Ascending aorta (tissue), 2 donors: ENCODE measurements around the gene TTC21A. TPM values are rescaled to one million over a fixed set of nuclear protein-coding genes. Genes with fewer than 3 reads are reported as not detected.

Experiments used
- DNase-seq, 2 donors: peaks; one replicate each; pipeline ENCODE4 v3.0.0-alpha.2; 2019; ENCODE audit warnings: low spot score in 2 of 2
- H3K27ac ChIP-seq, 2 donors: fragments of 200-600 bp; sonication (generic); one replicate each; pipeline ENCODE4 v1.5.1; 2016 to 2017; ENCODE audit warnings: mild to moderate bottlenecking in 1 of 2
- H3K27me3 ChIP-seq: fragments of 200-600 bp; sonication (generic); one replicate; pipeline ENCODE4 v1.5.1; 2017
- H3K36me3 ChIP-seq, 2 donors: fragments of 200-600 bp; sonication (generic); one replicate each; pipeline ENCODE4 v1.5.1; 2016
- H3K4me1 ChIP-seq, 2 donors: fragments of 200-600 bp; sonication (generic); one replicate each; pipeline ENCODE4 v1.5.1; 2016 to 2017; ENCODE audit warnings: mild to moderate bottlenecking in 1 of 2
- H3K4me3 ChIP-seq, 2 donors: fragments of 200-600 bp; sonication (generic); one replicate each; pipeline ENCODE4 v1.5.1; 2016 to 2017; ENCODE audit warnings: mild to moderate bottlenecking in 1 of 2
- H3K9me3 ChIP-seq, 2 donors: fragments of 200-600 bp; sonication (generic); one replicate each; pipeline ENCODE4 v1.5.1; 2016
- intact Hi-C: fragments of 100-400 bp; cut with DNase I; formaldehyde crosslinking; loops from one replicate; pipeline ENCODE4 v1.15.1; 2023
- total RNA-seq: library from RNA; depleted of rRNA; stranded (reverse); fragments of >200 nt; gene quantifications from one replicate; pipeline ENCODE4 v1.1.0, GENCODE V29; 2016
- TF ChIP-seq, protein P1 (sequence below), 3 experiments: fragments of 200-600 bp in 2 of 3; fragments of 450-650 bp in 1 of 3; sonication (generic) in 2 of 3; IDR thresholded peaks; one replicate each; pipeline ENCODE4 v1.5.1; 2016 to 2019; ENCODE audit warnings: antibody characterized with exemption in 3 of 3, mild to moderate bottlenecking in 1 of 3, moderate library complexity in 1 of 3

The TTC21A gene
- total RNA-seq, 1 donor from 2014 or later, result 0.43 TPM

GRCh38 chr3:39127269-39127907 is 19.9 kb downstream of the TTC21A start:
- TF ChIP-seq, protein P1, sequence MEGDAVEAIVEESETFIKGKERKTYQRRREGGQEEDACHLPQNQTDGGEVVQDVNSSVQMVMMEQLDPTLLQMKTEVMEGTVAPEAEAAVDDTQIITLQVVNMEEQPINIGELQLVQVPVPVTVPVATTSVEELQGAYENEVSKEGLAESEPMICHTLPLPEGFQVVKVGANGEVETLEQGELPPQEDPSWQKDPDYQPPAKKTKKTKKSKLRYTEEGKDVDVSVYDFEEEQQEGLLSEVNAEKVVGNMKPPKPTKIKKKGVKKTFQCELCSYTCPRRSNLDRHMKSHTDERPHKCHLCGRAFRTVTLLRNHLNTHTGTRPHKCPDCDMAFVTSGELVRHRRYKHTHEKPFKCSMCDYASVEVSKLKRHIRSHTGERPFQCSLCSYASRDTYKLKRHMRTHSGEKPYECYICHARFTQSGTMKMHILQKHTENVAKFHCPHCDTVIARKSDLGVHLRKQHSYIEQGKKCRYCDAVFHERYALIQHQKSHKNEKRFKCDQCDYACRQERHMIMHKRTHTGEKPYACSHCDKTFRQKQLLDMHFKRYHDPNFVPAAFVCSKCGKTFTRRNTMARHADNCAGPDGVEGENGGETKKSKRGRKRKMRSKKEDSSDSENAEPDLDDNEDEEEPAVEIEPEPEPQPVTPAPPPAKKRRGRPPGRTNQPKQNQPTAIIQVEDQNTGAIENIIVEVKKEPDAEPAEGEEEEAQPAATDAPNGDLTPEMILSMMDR (IDR thresholded peaks at IDR 0.05), result no peak
- Histone ChIP-seq H3K4me1 (peaks cover 0 to 8% of the 10 kb centered on the region in 2 donors), H3K27ac (no peak overlapping the region), H3K36me3 (no peaks in the 10 kb centered on the region), H3K27me3 (no peaks in the 10 kb centered on the region), H3K4me3 (no peak overlapping the region), H3K9me3 (no peaks in the 10 kb centered on the region)
- intact Hi-C loops, result no loop called here
- DNase-seq, result no peak

DNA sequence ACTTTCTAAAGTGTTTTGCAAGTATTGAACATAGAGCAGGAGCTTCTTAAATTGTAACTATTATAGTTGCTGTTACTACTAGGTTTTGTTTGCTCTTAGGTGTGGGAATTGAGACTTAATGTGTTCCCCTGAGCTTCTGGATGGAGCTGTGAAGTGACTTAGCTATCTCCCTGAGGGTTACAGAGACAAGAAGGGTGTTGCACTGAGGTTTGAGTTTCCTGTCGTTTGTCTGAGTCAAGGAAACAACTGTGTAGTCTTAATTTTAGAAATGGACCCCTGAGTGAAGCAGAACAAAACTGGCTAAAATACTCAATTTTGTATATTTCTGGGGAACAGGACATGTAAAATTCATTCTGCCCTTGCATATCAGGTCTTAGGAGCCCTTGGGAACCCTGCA is 20.4 kb downstream of the TTC21A start:
- H3K36me3 ChIP-seq, result no peaks in the 10 kb centered on the region
- TF ChIP-seq, protein P1 (IDR thresholded peaks at IDR 0.05), result no peak
- no peak overlapping the region for H3K27ac ChIP-seq
- no peak for DNase-seq
- no peak overlapping the region for H3K4me3 ChIP-seq
- no peaks in the 10 kb centered on the region for H3K9me3 ChIP-seq
- peaks cover 0 to 8% of the 10 kb centered on the region in 2 donors for H3K4me1 ChIP-seq
- H3K27me3 ChIP-seq, result no peaks in the 10 kb centered on the region
- intact Hi-C loops, result no loop called here

GRCh38 chr3:39128951-39129350 is 21.5 kb downstream of the TTC21A start:
- TF ChIP-seq, protein P1 (IDR thresholded peaks at IDR 0.05), result no peak
- Histone ChIP-seq H3K4me3 (no peak overlapping the region), H3K4me1 (peaks cover 0 to 8% of the 10 kb centered on the region in 2 donors), H3K27ac (no peak overlapping the region), H3K27me3 (no peaks in the 10 kb centered on the region), H3K9me3 (no peaks in the 10 kb centered on the region), H3K36me3 (peaks cover 0 to 6% of the 10 kb centered on the region in 2 donors)
- no peak for DNase-seq
- intact Hi-C loops, result no loop called here

DNA sequence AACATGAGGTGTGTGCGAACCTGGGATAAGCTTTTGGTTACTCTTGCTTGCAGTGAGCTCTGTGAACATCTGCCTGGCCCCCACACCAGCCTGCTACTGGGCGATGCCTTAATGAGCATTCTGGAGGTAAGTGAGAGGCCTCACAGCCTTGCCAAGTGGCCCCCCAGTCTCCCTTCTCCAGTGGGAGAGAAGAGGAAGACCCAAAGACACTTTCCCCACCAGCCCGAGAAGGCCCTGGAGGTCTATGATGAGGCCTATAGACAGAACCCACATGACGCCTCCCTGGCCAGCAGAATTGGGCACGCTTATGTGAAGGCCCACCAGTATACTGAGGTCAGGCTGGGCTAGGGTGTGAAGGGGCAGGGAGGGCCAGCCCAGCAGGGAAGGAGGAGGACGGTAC is 22.5 kb downstream of the TTC21A start:
- intact Hi-C loops, result loop anchor here (10.0 kb wide), 1 partner anchor 55 kb away; no protein-coding TSS in a partner anchor
- Histone ChIP-seq H3K27me3 (no peaks in the 10 kb centered on the region), H3K4me1 (peaks cover 0 to 8% of the 10 kb centered on the region in 2 donors), H3K27ac (no peak overlapping the region), H3K4me3 (no peak overlapping the region), H3K9me3 (no peaks in the 10 kb centered on the region), H3K36me3 (peaks cover 0 to 10% of the 10 kb centered on the region in 2 donors)
- no peak for DNase-seq
- TF ChIP-seq, protein P1 (IDR thresholded peaks at IDR 0.05), result no peak

GRCh38 chr3:39130693-39131265 is 23.3 kb downstream of the TTC21A start:
- Histone ChIP-seq H3K9me3 (no peaks in the 10 kb centered on the region), H3K4me3 (no peak overlapping the region), H3K36me3 (peaks cover 0 to 10% of the 10 kb centered on the region in 2 donors), H3K27ac (no peak overlapping the region), H3K4me1 (peaks cover 0 to 5% of the 10 kb centered on the region in 2 donors), H3K27me3 (no peaks in the 10 kb centered on the region)
- DNase-seq, result no peak
- intact Hi-C loops, result loop anchor here (10.0 kb wide), 1 partner anchor 54 kb away; no protein-coding TSS in a partner anchor
- TF ChIP-seq, protein P1 (IDR thresholded peaks at IDR 0.05), result no peak
